GM18517 (cell line): ENCODE measurements around the gene TEDC1.

Experiments
- ATAC-seq: cut with Tn5 transposase; IDR thresholded peaks from one replicate; pipeline ENCODE4 v1.9.1; 2021; ENCODE audit warnings: mild to moderate bottlenecking, moderate library complexity; ENCODE audit not compliant: unreplicated experiment

The TEDC1 gene

GRCh38 chr14:105456736-105457617 lies 34.1 kb upstream of the TEDC1 start:
- no peak for ATAC-seq

- ATAC-seq, result no peak
Measured at GRCh38 chr14:105458010-105458409, 33.0 kb upstream of the TEDC1 start.

- ATAC-seq, result no peak
Measured at GRCh38 chr14:105458571-105458970, 32.5 kb upstream of the TEDC1 start.

GRCh38 chr14:105460116-105460515 lies 30.9 kb upstream of the TEDC1 start:
- ATAC-seq, result no peak

- no peak for ATAC-seq
Measured at GRCh38 chr14:105460616-105461015, 30.4 kb upstream of the TEDC1 start.

GRCh38 chr14:105461903-105462302 lies 29.1 kb upstream of the TEDC1 start:
- no peak for ATAC-seq

GRCh38 chr14:105464501-105464900 lies 26.5 kb upstream of the TEDC1 start:
- no peak for ATAC-seq

- no peak for ATAC-seq
Measured at GRCh38 chr14:105465209-105466031, 25.6 kb upstream of the TEDC1 start.

GRCh38 chr14:105466531-105467248 lies 24.4 kb upstream of the TEDC1 start:
- ATAC-seq, result no peak

GRCh38 chr14:105467249-105467941 lies 23.7 kb upstream of the TEDC1 start:
- no peak for ATAC-seq

- ATAC-seq, result no peak
Measured at GRCh38 chr14:105467942-105468471, 23.0 kb upstream of the TEDC1 start.

GRCh38 chr14:105468621-105469241 lies 22.3 kb upstream of the TEDC1 start:
- no peak for ATAC-seq

GRCh38 chr14:105469456-105470349 lies 21.3 kb upstream of the TEDC1 start:
- ATAC-seq, result no peak

- ATAC-seq, result no peak
Measured at GRCh38 chr14:105470350-105471296, 20.4 kb upstream of the TEDC1 start.

GRCh38 chr14:105471297-105471821 lies 19.7 kb upstream of the TEDC1 start:
- ATAC-seq, result no peak

- ATAC-seq, result no peak
Measured at GRCh38 chr14:105471823-105472485, 19.1 kb upstream of the TEDC1 start.

- no peak for ATAC-seq
Measured at GRCh38 chr14:105472486-105472991, 18.5 kb upstream of the TEDC1 start.
